Transverse colon (tissue), 3 donors: ENCODE data around the gene DCST2.

Experiments used
- CTCF ChIP-seq, 5 experiments: fragments of 200-600 bp in 3 of 5; fragments of 450-650 bp in 2 of 5; sonication (generic) in 3 of 5; IDR thresholded peaks; 1 replicate in 2 of 5; 2 replicates in 3 of 5; pipeline ENCODE4 v1.5.1; 2016 to 2017; ENCODE audit warnings: antibody characterized with exemption in 5 of 5, inconsistent platforms in 3 of 5, mild to moderate bottlenecking in 2 of 5, moderate library complexity in 1 of 5
- EP300 ChIP-seq: sonication (generic); formaldehyde crosslinking; IDR thresholded peaks from one replicate; pipeline ENCODE4 v1.6.1; 2017; ENCODE audit warnings: antibody characterized with exemption, low read depth
- POLR2A ChIP-seq: fragments of 450-650 bp; IDR thresholded peaks from one replicate; pipeline ENCODE4 v1.6.1; 2016; ENCODE audit warnings: antibody characterized with exemption, mild to moderate bottlenecking, moderate library complexity

DNA sequence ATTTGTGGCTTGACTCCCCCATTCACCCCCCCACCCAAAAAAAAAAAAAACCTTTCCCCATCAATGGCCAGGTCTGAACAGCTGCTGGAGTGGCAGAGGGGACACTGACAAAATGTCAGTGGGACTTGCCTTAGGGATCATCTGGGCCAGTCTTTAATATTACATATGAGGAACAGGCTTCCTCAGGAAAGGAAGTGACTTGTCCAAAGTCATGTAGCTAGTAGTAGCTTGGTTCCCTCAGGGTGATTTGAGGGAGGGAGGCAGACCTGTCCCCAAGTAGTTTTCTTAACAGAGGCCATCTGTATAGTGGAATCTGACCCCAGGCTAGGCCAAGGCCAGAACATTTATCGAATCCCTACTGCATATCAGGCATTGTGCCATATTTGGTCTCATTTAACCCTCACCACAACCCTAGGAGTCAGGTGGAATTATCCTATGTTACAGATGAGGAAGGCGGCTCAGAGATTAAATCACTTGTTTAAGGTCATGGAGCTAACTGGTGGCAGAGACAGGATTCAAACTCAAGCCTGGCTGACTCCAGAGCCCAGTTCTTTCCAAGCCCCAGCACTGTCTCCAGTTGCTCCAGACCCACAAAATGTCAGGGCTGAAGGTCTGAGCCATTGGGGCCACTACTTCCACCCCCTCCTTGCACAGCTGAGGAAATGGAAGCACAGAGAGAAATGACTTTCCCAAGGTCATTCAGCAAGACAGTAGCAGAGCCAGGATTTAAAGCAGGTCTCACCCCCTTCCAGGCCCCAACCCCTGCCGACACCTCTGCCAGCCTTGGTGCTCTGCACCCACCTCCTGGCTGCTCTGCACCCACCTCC is 20.6 kb downstream of the DCST2 start:
- TF ChIP-seq EP300 (no peak), CTCF (IDR thresholded peaks at IDR 0.05) (no peak), POLR2A (no peak)
